Uterus (tissue), 4 donors: ENCODE measurements around the gene CDC123. TPM values are rescaled to one million over a fixed set of nuclear protein-coding genes. Genes with fewer than 3 reads are reported as not detected.
"Not testable (repeated sequence)": the region's sequence is repeated elsewhere in the genome, so short reads cannot be mapped to it uniquely, and the experiment has no call there.

Experiments
- DNase-seq, 2 donors: peaks; one replicate each; pipeline ENCODE4 v3.0.0-alpha.2; 2019 to 2020
- H3K27ac ChIP-seq, 2 donors: fragments of 200-600 bp; sonication (generic); 1 replicate in 1 of 2; 2 replicates in 1 of 2; pipeline ENCODE4 v1.5.1; 2016 to 2018
- H3K27me3 ChIP-seq, 2 donors: fragments of 200-600 bp; sonication (generic); one replicate each; pipeline ENCODE4 v1.5.1; 2018 to 2019; ENCODE audit warnings: control low read depth in 1 of 2
- H3K36me3 ChIP-seq, 2 donors: fragments of 200-600 bp; sonication (generic); one replicate each; pipeline ENCODE4 v1.5.1; 2019; ENCODE audit warnings: control low read depth in 1 of 2
- H3K4me1 ChIP-seq, 2 donors: fragments of 200-600 bp; sonication (generic); one replicate each; pipeline ENCODE4 v1.5.1; 2018 to 2019; ENCODE audit warnings: control low read depth in 1 of 2
- H3K4me3 ChIP-seq, 2 donors: fragments of 200-600 bp; sonication (generic); 1 replicate in 1 of 2; 2 replicates in 1 of 2; pipeline ENCODE4 v1.5.1; 2018 to 2019; ENCODE audit warnings: mild to moderate bottlenecking in 1 of 2
- H3K9me3 ChIP-seq, 2 donors: fragments of 200-600 bp; sonication (generic); one replicate each; pipeline ENCODE4 v1.5.1; 2019; ENCODE audit warnings: control low read depth in 1 of 2
- POLR2A ChIP-seq, 2 donors: fragments of 450-650 bp; IDR thresholded peaks; one replicate each; pipeline ENCODE4 v1.6.1; 2016; ENCODE audit warnings: antibody characterized with exemption in 2 of 2, mild to moderate bottlenecking in 1 of 2, moderate library complexity in 1 of 2
- intact Hi-C: fragments of 100-400 bp; cut with DNase I; formaldehyde crosslinking; loops from one replicate; pipeline ENCODE4 v1.15.1; 2023; ENCODE audit warnings: low total_unique reads
- total RNA-seq, 4 donors: library from RNA; depleted of rRNA in 3 of 4; stranded (reverse); fragments of >200 nt in 3 of 4; gene quantifications; one replicate each; pipeline versions ENCODE4 v1.1.0 to v1.2.4, GENCODE V29; 2014 to 2023
- TF ChIP-seq, protein P1 (sequence below), 4 experiments: fragments of 200-600 bp in 2 of 4; fragments of 450-650 bp in 2 of 4; sonication (generic) in 2 of 4; IDR thresholded peaks; one replicate each; pipeline ENCODE4 v1.5.1; 2016 to 2019; ENCODE audit warnings: antibody characterized with exemption in 4 of 4, mild to moderate bottlenecking in 2 of 4, moderate library complexity in 1 of 4
- donor health status: DM: yes; HTN: yes; CAD: no.

CDC123 gene
- total RNA-seq, 4 donors from 2014 or later, result 6.2 to 95.5 (median 34.3) TPM

DNA sequence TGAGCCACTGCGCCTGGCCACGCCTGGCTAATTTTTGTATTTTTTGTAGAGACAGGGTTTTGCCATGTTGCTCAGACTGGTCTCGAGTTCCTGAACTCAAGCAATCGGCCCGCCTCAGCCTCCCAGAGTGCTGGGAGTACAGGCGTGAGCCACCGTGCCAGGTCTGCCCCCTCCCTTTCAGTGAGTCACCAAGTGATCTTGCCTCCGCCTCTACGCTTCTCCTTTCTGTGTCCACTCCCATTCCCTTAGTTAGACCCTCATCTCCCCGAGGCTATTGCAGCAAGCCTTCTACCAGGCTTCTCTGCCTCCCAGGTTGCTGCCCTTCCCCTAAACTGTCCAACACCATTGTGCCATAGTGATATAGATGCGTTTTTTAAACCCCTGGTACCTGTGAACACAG, 32.9 kb downstream of the CDC123 start:
- Histone ChIP-seq H3K4me3 (no peak overlapping the region), H3K36me3 (no peaks in the 10 kb centered on the region), H3K27me3 (no peaks in the 10 kb centered on the region), H3K27ac (no peak overlapping the region), H3K9me3 (no peaks in the 10 kb centered on the region), H3K4me1 (no peaks in the 10 kb centered on the region)
- TF ChIP-seq, protein P1, sequence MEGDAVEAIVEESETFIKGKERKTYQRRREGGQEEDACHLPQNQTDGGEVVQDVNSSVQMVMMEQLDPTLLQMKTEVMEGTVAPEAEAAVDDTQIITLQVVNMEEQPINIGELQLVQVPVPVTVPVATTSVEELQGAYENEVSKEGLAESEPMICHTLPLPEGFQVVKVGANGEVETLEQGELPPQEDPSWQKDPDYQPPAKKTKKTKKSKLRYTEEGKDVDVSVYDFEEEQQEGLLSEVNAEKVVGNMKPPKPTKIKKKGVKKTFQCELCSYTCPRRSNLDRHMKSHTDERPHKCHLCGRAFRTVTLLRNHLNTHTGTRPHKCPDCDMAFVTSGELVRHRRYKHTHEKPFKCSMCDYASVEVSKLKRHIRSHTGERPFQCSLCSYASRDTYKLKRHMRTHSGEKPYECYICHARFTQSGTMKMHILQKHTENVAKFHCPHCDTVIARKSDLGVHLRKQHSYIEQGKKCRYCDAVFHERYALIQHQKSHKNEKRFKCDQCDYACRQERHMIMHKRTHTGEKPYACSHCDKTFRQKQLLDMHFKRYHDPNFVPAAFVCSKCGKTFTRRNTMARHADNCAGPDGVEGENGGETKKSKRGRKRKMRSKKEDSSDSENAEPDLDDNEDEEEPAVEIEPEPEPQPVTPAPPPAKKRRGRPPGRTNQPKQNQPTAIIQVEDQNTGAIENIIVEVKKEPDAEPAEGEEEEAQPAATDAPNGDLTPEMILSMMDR (IDR thresholded peaks at IDR 0.05), result no peak
- TF ChIP-seq POLR2A (IDR thresholded peaks at IDR 0.05), result no peak
- no peak for DNase-seq
- intact Hi-C loops, result no loop called here

GRCh38 chr10:12234687-12235086, 38.7 kb downstream of the CDC123 start:
- H3K36me3 ChIP-seq, H3K27ac ChIP-seq, H3K9me3 ChIP-seq, DNase-seq, intact Hi-C loops, H3K4me1 ChIP-seq, H3K27me3 ChIP-seq, H3K4me3 ChIP-seq: not testable (repeated sequence)

DNA sequence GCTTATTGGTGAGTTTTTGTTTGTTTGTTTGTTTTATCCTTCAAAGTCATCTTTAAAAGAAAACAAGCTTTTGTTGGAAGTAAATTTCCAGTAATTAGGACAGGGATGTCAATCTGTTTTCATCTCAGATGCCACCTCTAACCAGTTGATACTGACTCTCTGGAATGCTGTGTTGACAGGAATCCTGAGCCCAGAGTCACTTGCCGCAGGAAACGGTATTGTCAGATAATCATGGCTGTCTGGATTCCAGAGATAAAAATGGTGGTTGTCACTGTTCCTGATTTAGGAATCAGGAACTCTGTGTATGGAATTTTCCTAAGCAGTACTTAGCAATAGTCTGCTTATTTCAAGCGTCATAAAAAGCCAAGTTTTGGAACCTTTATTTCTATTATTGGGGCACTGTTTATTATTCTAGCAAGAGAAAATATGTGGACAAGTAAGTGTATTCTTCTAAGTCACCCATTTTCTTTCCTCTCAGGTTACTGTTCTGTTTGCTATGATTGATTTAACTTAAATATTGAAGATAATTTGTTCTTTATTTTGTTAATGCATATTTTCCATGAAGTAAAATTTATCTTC, 39.2 kb downstream of the CDC123 start:
- intact Hi-C loops, result no loop called here

DNA sequence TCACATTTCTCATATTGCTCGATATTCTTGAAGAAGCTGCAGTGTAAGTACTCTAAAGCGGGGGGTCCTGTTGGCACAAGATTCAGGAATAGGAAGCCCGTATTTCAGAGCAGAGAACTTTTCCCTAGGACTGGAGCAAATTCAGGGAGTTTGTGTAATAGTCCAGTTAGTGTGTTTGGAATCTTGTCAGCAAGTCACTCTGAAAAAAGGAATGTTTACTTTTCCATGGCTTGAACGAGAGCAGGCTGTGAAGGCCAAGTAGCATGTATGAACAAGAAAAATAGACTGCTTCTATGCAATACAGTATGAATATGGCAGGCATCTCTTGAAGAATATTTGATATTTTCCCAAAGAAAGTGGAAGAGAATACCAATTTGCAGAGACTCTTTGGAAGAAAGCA, 39.8 kb downstream of the CDC123 start:
- Histone ChIP-seq H3K9me3 (no peaks in the 10 kb centered on the region), H3K27ac (no peak overlapping the region), H3K4me1 (no peaks in the 10 kb centered on the region), H3K27me3 (no peaks in the 10 kb centered on the region), H3K4me3 (no peak overlapping the region), H3K36me3 (no peaks in the 10 kb centered on the region)
- no peak for DNase-seq
- intact Hi-C loops, result no loop called here
- TF ChIP-seq, protein P1 (IDR thresholded peaks at IDR 0.05), result no peak
- no peak for TF ChIP-seq POLR2A (IDR thresholded peaks at IDR 0.05)

More for the DNA sequence above, 39.2 kb downstream of the CDC123 start:
- no peak overlapping the region for H3K4me3 ChIP-seq
- H3K27ac ChIP-seq, result no peak overlapping the region
- no peaks in the 10 kb centered on the region for H3K36me3 ChIP-seq
- no peaks in the 10 kb centered on the region for H3K4me1 ChIP-seq
- no peaks in the 10 kb centered on the region for H3K27me3 ChIP-seq
- DNase-seq, result no peak
- TF ChIP-seq, protein P1 (IDR thresholded peaks at IDR 0.05), result no peak
- no peak for TF ChIP-seq POLR2A (IDR thresholded peaks at IDR 0.05)
- H3K9me3 ChIP-seq, result no peaks in the 10 kb centered on the region

DNA sequence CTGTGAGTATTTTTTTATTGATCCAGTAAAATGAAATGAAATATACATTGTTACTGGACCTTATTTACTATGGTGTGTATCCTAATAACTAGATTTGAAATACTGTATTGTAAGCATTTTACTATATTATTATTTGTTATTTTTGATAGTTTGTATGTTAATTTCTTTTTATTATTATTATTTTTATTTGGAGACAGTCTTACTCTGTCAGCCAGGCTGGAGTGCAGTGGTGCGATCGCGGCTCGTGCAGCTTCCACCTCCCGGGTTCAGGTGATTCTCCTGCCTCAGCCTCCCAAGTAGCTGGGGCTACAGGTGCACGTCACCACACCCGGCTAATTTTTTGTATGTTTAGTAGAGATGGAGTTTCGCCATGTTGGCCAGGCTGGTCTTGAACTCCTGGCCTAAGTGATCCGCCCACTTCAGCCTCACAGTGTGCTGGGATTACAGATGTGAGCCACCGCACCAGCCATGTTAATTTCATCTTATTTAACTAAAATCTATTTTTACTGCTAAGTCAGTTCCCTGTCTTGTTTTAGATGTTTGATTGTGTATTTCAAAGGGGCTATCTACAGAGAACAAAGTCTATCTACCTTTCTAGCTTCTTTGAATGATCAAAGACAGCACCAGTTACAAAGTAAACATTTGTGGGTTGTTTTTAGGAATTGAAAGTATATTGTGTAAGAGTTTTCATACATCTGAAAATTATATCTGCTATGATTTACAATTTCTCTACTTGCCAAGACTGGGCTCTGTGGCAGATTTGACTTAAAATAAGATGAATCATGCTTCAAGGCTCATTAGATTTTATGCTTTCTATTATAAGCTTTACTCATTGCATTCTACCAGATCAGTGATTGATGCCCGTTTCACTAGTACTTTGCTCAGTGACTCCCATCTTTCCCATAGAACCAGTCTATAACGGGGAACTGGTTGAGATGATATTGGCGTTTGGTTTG, 41.6 kb downstream of the CDC123 start:
- no peak for DNase-seq
- Histone ChIP-seq H3K4me1 (no peaks in the 10 kb centered on the region), H3K9me3 (no peaks in the 10 kb centered on the region), H3K27me3 (no peaks in the 10 kb centered on the region), H3K27ac (no peak overlapping the region), H3K36me3 (no peaks in the 10 kb centered on the region), H3K4me3 (no peak overlapping the region)
- TF ChIP-seq, protein P1 (IDR thresholded peaks at IDR 0.05), result no peak
- intact Hi-C loops, result no loop called here
